Suprapubic skin (tissue), 4 donors: ENCODE data around the gene GIMAP6. TPM values are rescaled to one million over a fixed set of nuclear protein-coding genes. Genes with fewer than 3 reads are reported as not detected.
"Not testable (repeated sequence)": the region's sequence is repeated elsewhere in the genome, so short reads cannot be mapped to it uniquely, and the experiment has no call there.

Experiments used
- DNase-seq, 2 donors: peaks; one replicate each; pipeline ENCODE4 v3.0.0-alpha.2; 2019; ENCODE audit warnings: low spot score in 2 of 2
- H3K27ac ChIP-seq: fragments of 200-600 bp; sonication (generic); one replicate; pipeline ENCODE4 v1.5.1; 2019
- H3K27me3 ChIP-seq: fragments of 200-600 bp; sonication (generic); one replicate; pipeline ENCODE4 v1.5.1; 2019
- H3K36me3 ChIP-seq: fragments of 200-600 bp; sonication (generic); one replicate; pipeline ENCODE4 v1.5.1; 2019
- H3K4me1 ChIP-seq: fragments of 200-600 bp; sonication (generic); one replicate; pipeline ENCODE4 v1.5.1; 2019
- H3K4me3 ChIP-seq: fragments of 200-600 bp; sonication (generic); one replicate; pipeline ENCODE4 v1.5.1; 2019; ENCODE audit warnings: mild to moderate bottlenecking
- H3K9me3 ChIP-seq: fragments of 200-600 bp; sonication (generic); one replicate; pipeline ENCODE4 v1.5.1; 2019
- CTCF ChIP-seq, 2 donors: fragments of 200-600 bp in 1 of 2; fragments of 450-650 bp in 1 of 2; sonication (generic) in 1 of 2; IDR thresholded peaks; one replicate each; pipeline ENCODE4 v1.5.1; 2016 to 2019; ENCODE audit warnings: antibody characterized with exemption in 2 of 2, mild to moderate bottlenecking in 1 of 2, moderate library complexity in 1 of 2
- EP300 ChIP-seq: sonication (generic); formaldehyde crosslinking; IDR thresholded peaks from one replicate; pipeline ENCODE4 v1.6.1; 2017; ENCODE audit warnings: antibody characterized with exemption
- POLR2A ChIP-seq, 2 donors: fragments of 450-650 bp; IDR thresholded peaks; one replicate each; pipeline ENCODE4 v1.6.1; 2017; ENCODE audit warnings: antibody characterized with exemption in 2 of 2, mild to moderate bottlenecking in 2 of 2, moderate library complexity in 2 of 2
- POLR2AphosphoS5 ChIP-seq, 3 donors: sonication (generic); formaldehyde crosslinking; IDR thresholded peaks; one replicate each; pipeline ENCODE4 v1.6.1; 2017; ENCODE audit warnings: antibody characterized with exemption in 3 of 3
- WGBS: methylation state at CpG from one replicate; pipeline ENCODE4 v1.1.5; 2018; 5-methylcytosine and 5-hydroxymethylcytosine counted together
- total RNA-seq, 4 donors: library from RNA; depleted of rRNA; stranded (reverse); fragments of >200 nt; gene quantifications; one replicate each; pipeline ENCODE4 v1.1.0, GENCODE V29; 2016

Gene GIMAP6
- total RNA-seq, 4 donors from 2014 or later, result 4.1 to 16.8 (median 10.4) TPM

- no peak overlapping the region for H3K27ac ChIP-seq
- TF ChIP-seq POLR2AphosphoS5 (IDR thresholded peaks at IDR 0.05) (no peak), EP300 (no peak), CTCF (IDR thresholded peaks at IDR 0.05) (no peak), POLR2A (IDR thresholded peaks at IDR 0.05) (no peak)
- no peak for DNase-seq
Measured at GRCh38 chr7:150668977-150669376, 36.8 kb upstream of the GIMAP6 start.

GRCh38 chr7:150668472-150668911 lies 36.3 kb upstream of the GIMAP6 start:
- 69% methylated on average over 1 of the region's 1 CpG for WGBS

More at GRCh38 chr7:150668977-150669376, 36.8 kb upstream of the GIMAP6 start:
- Histone ChIP-seq H3K27me3 (no peaks in the 10 kb centered on the region), H3K9me3 (no peaks in the 10 kb centered on the region), H3K36me3 (no peaks in the 10 kb centered on the region), H3K4me3 (no peak overlapping the region), H3K4me1 (no peaks in the 10 kb centered on the region)

GRCh38 chr7:150666412-150666811 lies 34.2 kb upstream of the GIMAP6 start:
- no peak for TF ChIP-seq POLR2A (IDR thresholded peaks at IDR 0.05)
- DNase-seq, result no peak
- no peaks in the 10 kb centered on the region for H3K36me3 ChIP-seq
- no peak overlapping the region for H3K4me3 ChIP-seq
- no peaks in the 10 kb centered on the region for H3K4me1 ChIP-seq
- H3K27ac ChIP-seq, result no peak overlapping the region
- no peaks in the 10 kb centered on the region for H3K27me3 ChIP-seq
- H3K9me3 ChIP-seq, result no peaks in the 10 kb centered on the region

More at GRCh38 chr7:150668472-150668911, 36.3 kb upstream of the GIMAP6 start:
- Histone ChIP-seq H3K4me1 (no peaks in the 10 kb centered on the region), H3K4me3 (no peak overlapping the region), H3K27ac (no peak overlapping the region), H3K27me3 (no peaks in the 10 kb centered on the region), H3K36me3 (no peaks in the 10 kb centered on the region), H3K9me3 (no peaks in the 10 kb centered on the region)
- TF ChIP-seq CTCF (IDR thresholded peaks at IDR 0.05), result no peak
- no peak for TF ChIP-seq POLR2AphosphoS5 (IDR thresholded peaks at IDR 0.05)
- TF ChIP-seq EP300, result no peak
- TF ChIP-seq POLR2A (IDR thresholded peaks at IDR 0.05), result no peak
- no peak for DNase-seq

GRCh38 chr7:150665896-150666295 lies 33.7 kb upstream of the GIMAP6 start:
- no peaks in the 10 kb centered on the region for H3K9me3 ChIP-seq
- no peak for DNase-seq
- no peaks in the 10 kb centered on the region for H3K27me3 ChIP-seq
- no peak overlapping the region for H3K27ac ChIP-seq
- TF ChIP-seq CTCF (IDR thresholded peaks at IDR 0.05) (no peak), POLR2AphosphoS5 (IDR thresholded peaks at IDR 0.05) (no peak), POLR2A (IDR thresholded peaks at IDR 0.05) (no peak), EP300 (no peak)
- H3K4me3 ChIP-seq, result no peak overlapping the region
- 80% methylated on average over 2 of the region's 2 CpGs for WGBS
- no peaks in the 10 kb centered on the region for H3K36me3 ChIP-seq
- no peaks in the 10 kb centered on the region for H3K4me1 ChIP-seq

- DNase-seq, result no peak
- TF ChIP-seq POLR2AphosphoS5 (IDR thresholded peaks at IDR 0.05), result no peak
Measured at GRCh38 chr7:150665089-150665748, 33.0 kb upstream of the GIMAP6 start.

GRCh38 chr7:150663802-150664494 lies 31.8 kb upstream of the GIMAP6 start:
- H3K4me3 ChIP-seq, result no peak overlapping the region
- DNase-seq, result no peak
- 89% methylated on average over 4 of the region's 4 CpGs for WGBS
- no peaks in the 10 kb centered on the region for H3K9me3 ChIP-seq
- H3K27ac ChIP-seq, result no peak overlapping the region
- H3K36me3 ChIP-seq, result no peaks in the 10 kb centered on the region
- TF ChIP-seq CTCF (IDR thresholded peaks at IDR 0.05) (no peak), POLR2AphosphoS5 (IDR thresholded peaks at IDR 0.05) (no peak), EP300 (no peak), POLR2A (IDR thresholded peaks at IDR 0.05) (no peak)
- no peaks in the 10 kb centered on the region for H3K4me1 ChIP-seq
- no peaks in the 10 kb centered on the region for H3K27me3 ChIP-seq

More at GRCh38 chr7:150665089-150665748, 33.0 kb upstream of the GIMAP6 start:
- no peaks in the 10 kb centered on the region for H3K36me3 ChIP-seq
- H3K9me3 ChIP-seq, result no peaks in the 10 kb centered on the region
- H3K4me3 ChIP-seq, result no peak overlapping the region
- no peaks in the 10 kb centered on the region for H3K27me3 ChIP-seq
- WGBS, result 88% methylated on average over 9 of the region's 9 CpGs
- H3K4me1 ChIP-seq, result no peaks in the 10 kb centered on the region
- H3K27ac ChIP-seq, result no peak overlapping the region

- not testable (repeated sequence) for H3K4me1 ChIP-seq, DNase-seq, H3K36me3 ChIP-seq, H3K9me3 ChIP-seq, H3K27ac ChIP-seq, H3K4me3 ChIP-seq, H3K27me3 ChIP-seq
Measured at GRCh38 chr7:150662821-150663220, 30.6 kb upstream of the GIMAP6 start.
